HCT116 (cell line): ENCODE measurements around the gene HCN4.

Experiments used
- ATF3 ChIP-seq: IDR thresholded peaks from 2 replicates; pipeline ENCODE4 v1.6.1; 2012
- CEBPB ChIP-seq: IDR thresholded peaks from 2 replicates; pipeline ENCODE4 v1.6.1; 2012; ENCODE audit warnings: low read depth
- CTCF ChIP-seq, 3 experiments: fragments of 200-600 bp in 1 of 3; sonication (generic) in 1 of 3; IDR thresholded peaks in 2 of 3; conservative IDR thresholded peaks in 1 of 3; 2 replicates each; pipeline ENCODE4 v1.5.1; 2012 to 2017; ENCODE audit warnings: low read depth in 2 of 3, low read length in 2 of 3, antibody characterized with exemption in 1 of 3, borderline replicate concordance in 1 of 3, control low read depth in 1 of 3, mild to moderate bottlenecking in 1 of 3, mixed read lengths in 1 of 3, mixed run types in 1 of 3, moderate library complexity in 1 of 3; ENCODE audit not compliant: insufficient read depth in 1 of 3
- EGR1 ChIP-seq: IDR thresholded peaks from 2 replicates; pipeline ENCODE4 v1.6.1; 2012; ENCODE audit warnings: low read depth
- EZH2 ChIP-seq: fragments of 200-600 bp; sonication (generic); IDR thresholded peaks from 2 replicates; pipeline ENCODE4 v1.6.1; 2017; ENCODE audit warnings: antibody characterized with exemption, mixed run types
- FOSL1 ChIP-seq: IDR thresholded peaks from 2 replicates; pipeline ENCODE4 v1.6.1; 2012; ENCODE audit warnings: low read depth
- JUND ChIP-seq: IDR thresholded peaks from 2 replicates; pipeline ENCODE4 v1.6.1; 2012
- MAX ChIP-seq: IDR thresholded peaks from 2 replicates; pipeline ENCODE4 v1.6.1; 2012
- POLR2A ChIP-seq: IDR thresholded peaks from 2 replicates; pipeline ENCODE4 v1.7.0; 2011; ENCODE audit warnings: borderline replicate concordance; ENCODE audit not compliant: insufficient read depth, insufficient read length; ENCODE audit errors: extremely low read depth
- POLR2AphosphoS5 ChIP-seq: IDR thresholded peaks from 2 replicates; pipeline ENCODE4 v1.6.1; 2011; ENCODE audit warnings: mild to moderate bottlenecking, low read depth, low read length, moderate library complexity
- ZFX ChIP-seq: fragments of 450-650 bp; IDR thresholded peaks from 2 replicates; pipeline ENCODE4 v1.6.1; 2017

- TF ChIP-seq CTCF (IDR thresholded peaks at IDR 0.05 in 2 of 3, conservative IDR thresholded peaks at IDR 0.05 in 1 of 3; ENCODE audit: borderline replicate concordance in 1 of 3, insufficient read depth in 1 of 3, low read depth in 2 of 3, low read length in 2 of 3) (no peak), POLR2AphosphoS5 (no peak), POLR2A (no peak), ZFX (no peak), EZH2 (no peak), FOSL1 (no peak), JUND (no peak), ATF3 (no peak), MAX (no peak), EGR1 (no peak), CEBPB (no peak)
Measured at GRCh38 chr15:73403171-73403570, 34.4 kb upstream of the HCN4 start.
